Fibroblast of the aortic adventitia (primary cell): Measurements from ENCODE around the gene PLLP. TPM values are rescaled to one million over a fixed set of nuclear protein-coding genes. Genes with fewer than 3 reads are reported as not detected.
A peak's percentile ranks its signal among the peaks of the same experiment; 100 is the strongest.
"Not testable (repeated sequence)": the region's sequence is repeated elsewhere in the genome, so short reads cannot be mapped to it uniquely, and the experiment has no call there.

Experiments
- DNase-seq: peaks from one replicate; pipeline ENCODE4 v3.0.0-alpha.2; 2010; ENCODE audit warnings: low read depth
- H3K4me3 ChIP-seq: 2 replicates; pipeline ENCODE4 v1.5.1; 2011; ENCODE audit warnings: low read depth, mild to moderate bottlenecking, control low read depth, low read length, moderate library complexity
- CTCF ChIP-seq: IDR thresholded peaks from 2 replicates; pipeline ENCODE4 v1.5.1; 2011; ENCODE audit warnings: mild to moderate bottlenecking, low read length, control low read depth, inconsistent platforms; ENCODE audit not compliant: insufficient read depth
- total RNA-seq: library from RNA; depleted of rRNA; stranded (reverse); fragments of >200 nt; gene quantifications from 2 replicates; pipeline ENCODE4 v1.2.3, GENCODE V29; 2012; ENCODE audit warnings: low replicate concordance

PLLP gene
- total RNA-seq, 1 donor = under 0.01 TPM

DNA sequence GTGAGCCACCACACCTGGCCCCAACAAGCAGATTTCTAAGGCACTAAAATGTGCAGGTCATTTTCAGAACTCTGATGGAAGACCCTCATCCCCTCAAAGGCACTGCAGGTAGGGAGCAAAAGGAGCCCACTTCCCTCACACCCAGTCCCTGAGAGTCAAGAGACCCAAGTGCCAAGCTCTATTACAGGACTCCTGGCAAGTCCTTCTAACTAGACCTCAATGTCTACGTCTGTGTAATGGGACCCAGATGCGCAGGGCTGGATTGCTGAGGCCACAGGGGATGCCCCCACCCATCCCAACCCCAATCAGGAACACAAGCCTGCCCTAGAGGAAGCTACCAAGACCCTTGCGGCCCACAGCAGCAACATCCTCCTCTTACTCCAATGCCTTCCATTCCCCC lies 2.7 kb downstream of the PLLP start:
- H3K4me3 ChIP-seq = no peak overlapping the region
- DNase-seq = no peak
- no peak for TF ChIP-seq CTCF

- no peak overlapping the region for H3K4me3 ChIP-seq
- TF ChIP-seq CTCF = no peak
- no peak for DNase-seq
Observed at GRCh38 chr16:57279780-57280638, 4.5 kb downstream of the PLLP start.

- H3K4me3 ChIP-seq = no peak overlapping the region
- no peak for DNase-seq
- TF ChIP-seq CTCF = no peak
Observed at GRCh38 chr16:57278494-57278893, 6.0 kb downstream of the PLLP start.

- no peak for TF ChIP-seq CTCF
Observed at GRCh38 chr16:57277586-57277985, 6.9 kb downstream of the PLLP start.

DNA sequence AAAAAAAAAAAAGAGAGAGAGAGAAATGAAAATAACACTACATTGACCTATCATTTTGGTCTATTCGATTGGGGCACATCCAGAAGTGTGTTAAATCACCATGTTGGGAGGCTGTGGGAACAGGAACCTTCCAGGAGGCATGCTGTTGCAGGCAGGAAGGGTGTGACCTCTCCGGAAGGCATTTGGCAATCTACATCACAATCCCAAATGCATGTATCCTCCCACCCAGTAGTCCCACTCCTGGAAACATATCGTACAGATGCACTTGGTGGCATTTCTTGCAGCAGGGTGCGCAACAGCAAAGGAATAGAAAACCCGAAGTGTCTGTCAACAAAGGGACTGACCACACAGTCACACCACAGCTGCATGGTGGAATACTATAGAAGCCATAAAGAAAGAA lies 7.9 kb downstream of the PLLP start:
- no peak for TF ChIP-seq CTCF
- peak; percentile 35 for DNase-seq
- no peak overlapping the region for H3K4me3 ChIP-seq

More at GRCh38 chr16:57277586-57277985, 6.9 kb downstream of the PLLP start:
- peak; percentile 41 for DNase-seq
- no peak overlapping the region for H3K4me3 ChIP-seq

DNA sequence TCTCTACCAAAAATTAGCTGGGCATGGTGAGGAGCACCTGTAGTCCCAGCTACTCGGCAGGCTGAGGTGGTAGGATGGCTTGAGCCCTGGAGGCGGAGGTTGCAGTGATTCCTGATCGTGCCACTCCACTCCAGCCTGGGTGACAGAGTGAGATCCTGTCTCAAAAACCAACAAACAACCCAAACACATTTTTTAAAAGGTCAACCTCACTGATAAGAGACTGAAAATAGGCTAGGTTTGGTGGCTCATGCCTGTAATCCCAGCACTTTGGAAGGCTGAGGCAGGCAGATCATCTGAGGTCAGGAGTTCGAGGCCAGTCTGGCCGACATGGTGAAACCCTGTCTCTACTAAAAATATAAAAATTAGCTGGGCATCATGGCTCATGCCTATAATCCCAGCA lies 8.5 kb downstream of the PLLP start:
- not testable (repeated sequence) for H3K4me3 ChIP-seq, DNase-seq

- H3K4me3 ChIP-seq = no peak overlapping the region
- DNase-seq = no peak
- TF ChIP-seq CTCF = no peak
Observed at GRCh38 chr16:57273826-57274225, 10.6 kb downstream of the PLLP start.
